ENCODE results near the gene CIDEB. TPM values are rescaled to one million over a fixed set of nuclear protein-coding genes. Genes with fewer than 3 reads are reported as not detected.

CIDEB gene
- total RNA-seq, 1 experiment from 2014 or later: 0.18 TPM

- Histone ChIP-seq H3K9me3 (ENCODE audit: control insufficient read depth, insufficient read depth, low read depth, low read length) (no peaks in the 10 kb centered on the region), H3K36me3 (ENCODE audit: control insufficient read depth, insufficient read depth, low read length) (no peaks in the 10 kb centered on the region), H3K27ac (ENCODE audit: low read length) (no peak within 1 kb of the TSS), H3K4me1 (ENCODE audit: control insufficient read depth, insufficient read depth, low read length) (no peaks in the 10 kb centered on the region), H3K27me3 (ENCODE audit: control insufficient read depth, insufficient read depth, low read length) (no peaks in the 10 kb centered on the region), H3K4me3 (ENCODE audit: low read depth in 2 of 2, low read length in 2 of 2) (no peak within 1 kb of the TSS)
- TF ChIP-seq REST (IDR thresholded peaks at IDR 0.05; ENCODE audit: insufficient read depth in 1 of 2, low read depth in 2 of 2, low read length in 1 of 2) (no peak), CTCF (IDR thresholded peaks at IDR 0.05) (no peak), TCF7L2 (IDR thresholded peaks at IDR 0.05; ENCODE audit: low read depth, low read length) (no peak), SIN3A (IDR thresholded peaks at IDR 0.05; ENCODE audit: borderline replicate concordance, insufficient read depth, low read depth, low read length) (no peak), POLR2AphosphoS5 (IDR thresholded peaks at IDR 0.05; ENCODE audit: low read depth, low read length) (no peak)
- ChIA-PET POLR2A (no interaction called here), CTCF (no interaction called here)
- ATAC-seq (no peak), DNase-seq (ENCODE audit: low read depth, low spot score) (no peak)
- BruUV-seq (replicated peaks): no TSS peak
- intact Hi-C loops (cut with micrococcal nuclease; ENCODE audit: unreplicated experiment) (no loop called here), in situ Hi-C loops (cut with HindIII; ENCODE audit: low pct_unique_long_range_greater_than_20kb, low sequenced_read_pairs) (no loop called here)
Measured at GRCh38 chr14:24262821-24263733, 44.7 kb downstream of the CIDEB start, which contains the start of gene TGM1. TSS of gene TGM1 (minus strand) at chr14:24263177. CDS start at chr14:24262352, 825 bp downstream.

- Histone ChIP-seq H3K4me3 (ENCODE audit: low read depth in 2 of 2, low read length in 2 of 2) (no peak overlapping the region), H3K9me3 (ENCODE audit: control insufficient read depth, insufficient read depth, low read depth, low read length) (no peaks in the 10 kb centered on the region), H3K27ac (ENCODE audit: low read length) (no peak overlapping the region), H3K36me3 (ENCODE audit: control insufficient read depth, insufficient read depth, low read length) (no peaks in the 10 kb centered on the region), H3K27me3 (ENCODE audit: control insufficient read depth, insufficient read depth, low read length) (no peaks in the 10 kb centered on the region), H3K4me1 (ENCODE audit: control insufficient read depth, insufficient read depth, low read length) (no peaks in the 10 kb centered on the region)
- no peak for ATAC-seq
- intact Hi-C loops (cut with micrococcal nuclease; ENCODE audit: unreplicated experiment): no loop called here
- ChIA-PET POLR2A (no interaction called here), CTCF (interaction anchor here (0.5 kb wide), 1 partner anchor 280 kb away, joined by 3 read pairs; no protein-coding TSS in a partner anchor)
- TF ChIP-seq POLR2AphosphoS5 (IDR thresholded peaks at IDR 0.05; ENCODE audit: low read depth, low read length) (no peak), REST (IDR thresholded peaks at IDR 0.05; ENCODE audit: insufficient read depth in 1 of 2, low read depth in 2 of 2, low read length in 1 of 2) (no peak), SIN3A (IDR thresholded peaks at IDR 0.05; ENCODE audit: borderline replicate concordance, insufficient read depth, low read depth, low read length) (no peak), CTCF (IDR thresholded peaks at IDR 0.05) (no peak), TCF7L2 (IDR thresholded peaks at IDR 0.05; ENCODE audit: low read depth, low read length) (no peak)
- DNase-seq (ENCODE audit: low read depth, low spot score): no peak
- no TSS peak for BruUV-seq (replicated peaks)
- in situ Hi-C loops (cut with HindIII; ENCODE audit: low pct_unique_long_range_greater_than_20kb, low sequenced_read_pairs): no loop called here
Measured at GRCh38 chr14:24261969-24262327, 45.8 kb downstream of the CIDEB start.
